Measurements from ENCODE around the gene PACS1.

PACS1 gene

DNA sequence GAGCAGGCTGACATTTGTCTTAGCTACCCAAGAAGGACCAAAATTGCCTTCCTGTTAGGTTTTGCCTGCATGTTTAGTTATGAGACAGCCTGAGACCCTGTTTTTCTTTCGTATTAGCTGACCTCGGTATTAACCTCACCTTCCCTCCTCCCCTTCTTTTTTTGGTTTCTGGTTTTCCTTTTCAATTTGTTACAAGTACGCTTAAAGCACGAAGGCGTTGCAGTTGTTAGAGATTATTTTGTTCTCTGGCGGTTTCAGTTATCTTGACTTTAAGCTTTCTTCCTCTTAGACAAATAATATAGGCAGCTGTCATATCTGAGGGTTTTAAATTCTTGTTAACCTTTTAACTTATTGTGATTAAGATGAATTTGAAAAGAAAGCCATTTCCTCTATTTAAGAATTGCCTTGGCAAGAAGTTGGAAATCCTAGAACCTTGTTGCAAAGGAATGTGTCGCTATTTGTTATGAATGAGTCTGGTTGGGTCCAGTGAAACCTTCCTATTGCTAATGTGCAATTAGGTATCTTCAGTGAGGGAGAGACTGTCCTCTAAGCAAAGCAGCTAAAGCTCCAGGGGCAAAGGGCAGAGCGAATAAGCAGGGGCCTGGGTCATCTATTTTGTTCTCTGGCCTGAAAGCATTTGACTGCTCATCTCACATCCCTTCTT, 45.7 kb downstream of the PACS1 start:
- Histone ChIP-seq H3K9me2 (ENCODE audit: low read depth, low read length) (no peaks in the 10 kb centered on the region), H3K4me2 (ENCODE audit: low read length) (peak overlapping the region; percentile 54), H3K4me1 (ENCODE audit: insufficient read depth, low read length, severe bottlenecking) (peaks cover 92% of the 10 kb centered on the region), H3F3A (ENCODE audit: insufficient read depth, low read length) (no peaks in the 10 kb centered on the region), H3K36me3 (ENCODE audit: insufficient read depth, low read length) (peaks cover 5% of the 10 kb centered on the region; the same call in 1 of the 2 replicates), H4K20me1 (ENCODE audit: insufficient read depth, low read length) (no peaks in the 10 kb centered on the region), H3K4me3 (ENCODE audit: low read depth, low read length, poor library complexity, severe bottlenecking) (peak overlapping the region; percentile 37), H3K9me3 (ENCODE audit: low read length) (no peaks in the 10 kb centered on the region), H3K9ac (ENCODE audit: low read length) (peak overlapping the region; percentile 39; the same call in 1 of the 2 replicates), H3K27me3 (ENCODE audit: insufficient read depth, low read length) (no peaks in the 10 kb centered on the region), H3K79me2 (ENCODE audit: insufficient read depth, low read length) (peaks cover 34% of the 10 kb centered on the region), H2AFZ (ENCODE audit: low read length) (no peak overlapping the region), H3K27ac (ENCODE audit: low read depth, low read length, poor library complexity, severe bottlenecking) (peak overlapping the region; percentile 87)
- no peak for TF ChIP-seq EZH2 (IDR thresholded peaks at IDR 0.05; ENCODE audit: borderline replicate concordance, low read length)
- TF ChIP-seq, protein P1, sequence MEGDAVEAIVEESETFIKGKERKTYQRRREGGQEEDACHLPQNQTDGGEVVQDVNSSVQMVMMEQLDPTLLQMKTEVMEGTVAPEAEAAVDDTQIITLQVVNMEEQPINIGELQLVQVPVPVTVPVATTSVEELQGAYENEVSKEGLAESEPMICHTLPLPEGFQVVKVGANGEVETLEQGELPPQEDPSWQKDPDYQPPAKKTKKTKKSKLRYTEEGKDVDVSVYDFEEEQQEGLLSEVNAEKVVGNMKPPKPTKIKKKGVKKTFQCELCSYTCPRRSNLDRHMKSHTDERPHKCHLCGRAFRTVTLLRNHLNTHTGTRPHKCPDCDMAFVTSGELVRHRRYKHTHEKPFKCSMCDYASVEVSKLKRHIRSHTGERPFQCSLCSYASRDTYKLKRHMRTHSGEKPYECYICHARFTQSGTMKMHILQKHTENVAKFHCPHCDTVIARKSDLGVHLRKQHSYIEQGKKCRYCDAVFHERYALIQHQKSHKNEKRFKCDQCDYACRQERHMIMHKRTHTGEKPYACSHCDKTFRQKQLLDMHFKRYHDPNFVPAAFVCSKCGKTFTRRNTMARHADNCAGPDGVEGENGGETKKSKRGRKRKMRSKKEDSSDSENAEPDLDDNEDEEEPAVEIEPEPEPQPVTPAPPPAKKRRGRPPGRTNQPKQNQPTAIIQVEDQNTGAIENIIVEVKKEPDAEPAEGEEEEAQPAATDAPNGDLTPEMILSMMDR (IDR thresholded peaks at IDR 0.05; ENCODE audit: low read length): no peak

DNA sequence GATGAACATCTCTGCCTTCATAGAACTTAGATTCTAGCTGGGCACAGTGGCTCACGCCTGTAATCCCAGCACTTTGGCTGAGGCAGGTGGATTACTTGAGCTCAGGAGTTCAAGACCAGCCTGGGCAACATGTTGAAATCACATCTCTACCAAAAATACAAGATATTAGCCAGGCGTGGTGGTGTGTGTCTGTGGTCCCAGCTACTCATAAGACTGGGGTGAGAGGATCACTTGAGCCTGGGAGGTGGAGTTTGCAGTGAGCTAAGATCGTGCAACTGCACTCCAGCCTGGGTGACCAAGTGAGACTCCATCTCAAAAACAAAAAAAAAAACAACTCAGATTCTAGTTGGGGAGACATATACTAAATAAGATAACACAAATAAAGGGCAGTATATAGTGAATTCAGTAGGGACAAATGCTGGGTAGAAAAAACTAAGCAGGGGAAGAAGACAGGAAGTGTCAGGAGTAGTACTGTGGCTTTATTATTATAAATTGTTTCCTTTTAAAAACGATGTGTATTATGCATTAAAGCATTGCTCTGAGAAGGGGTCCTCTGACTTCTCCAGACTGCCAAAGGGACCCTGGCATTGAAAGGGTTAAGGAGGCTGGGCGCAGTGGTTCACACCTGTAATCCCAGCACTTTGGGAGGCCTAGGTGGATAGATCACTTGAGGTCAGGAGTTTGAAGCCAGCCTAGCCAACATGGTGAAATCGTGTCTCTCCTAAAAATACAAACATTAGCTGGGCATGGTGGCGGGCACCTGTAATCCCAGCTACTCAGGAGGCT, 46.7 kb downstream of the PACS1 start:
- Histone ChIP-seq H3K27me3 (ENCODE audit: insufficient read depth, low read length) (no peaks in the 10 kb centered on the region), H3K27ac (ENCODE audit: low read depth, low read length, poor library complexity, severe bottlenecking) (peak overlapping the region; percentile 87), H2AFZ (ENCODE audit: low read length) (no peak overlapping the region), H3K9ac (ENCODE audit: low read length) (peak overlapping the region; percentile 39; the same call in 1 of the 2 replicates), H3K36me3 (ENCODE audit: insufficient read depth, low read length) (peaks cover 7% of the 10 kb centered on the region; the same call in 1 of the 2 replicates), H3K9me2 (ENCODE audit: low read depth, low read length) (no peaks in the 10 kb centered on the region), H3F3A (ENCODE audit: insufficient read depth, low read length) (no peaks in the 10 kb centered on the region), H3K4me2 (ENCODE audit: low read length) (peak overlapping the region; percentile 54), H3K79me2 (ENCODE audit: insufficient read depth, low read length) (peaks cover 35% of the 10 kb centered on the region), H3K9me3 (ENCODE audit: low read length) (no peaks in the 10 kb centered on the region), H3K4me1 (ENCODE audit: insufficient read depth, low read length, severe bottlenecking) (peaks cover 82% of the 10 kb centered on the region), H4K20me1 (ENCODE audit: insufficient read depth, low read length) (no peaks in the 10 kb centered on the region), H3K4me3 (ENCODE audit: low read depth, low read length, poor library complexity, severe bottlenecking) (peak overlapping the region; percentile 37)
- TF ChIP-seq EZH2 (IDR thresholded peaks at IDR 0.05; ENCODE audit: borderline replicate concordance, low read length): no peak
- TF ChIP-seq, protein P1 (IDR thresholded peaks at IDR 0.05; ENCODE audit: low read length): no peak

DNA sequence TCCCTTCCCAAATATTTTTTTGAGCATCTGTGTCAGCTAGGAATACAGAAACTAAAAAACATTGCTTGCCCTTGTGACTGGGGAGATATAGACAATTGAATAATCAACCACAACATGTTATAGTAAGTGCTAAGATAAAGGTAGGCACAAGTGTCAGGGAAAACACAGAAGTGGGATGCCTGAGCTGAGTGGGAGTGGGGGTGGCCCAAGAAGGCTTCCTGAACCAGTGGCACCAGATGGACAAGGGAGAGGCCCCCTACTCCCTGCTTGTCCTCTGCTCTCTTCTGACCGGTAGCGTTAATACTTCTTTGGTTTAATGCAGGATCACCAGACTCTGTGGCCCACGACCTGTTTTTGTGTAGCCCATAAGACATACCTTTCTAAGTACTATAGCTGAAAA, 48.8 kb downstream of the PACS1 start:
- peaks cover 63% of the 10 kb centered on the region for H3K4me1 ChIP-seq (ENCODE audit: insufficient read depth, low read length, severe bottlenecking)
- H3F3A ChIP-seq (ENCODE audit: insufficient read depth, low read length): no peaks in the 10 kb centered on the region
- peaks cover 27% of the 10 kb centered on the region for H3K79me2 ChIP-seq (ENCODE audit: insufficient read depth, low read length)
- TF ChIP-seq, protein P1 (IDR thresholded peaks at IDR 0.05; ENCODE audit: low read length): no peak
- TF ChIP-seq EZH2 (IDR thresholded peaks at IDR 0.05; ENCODE audit: borderline replicate concordance, low read length): no peak
- no peaks in the 10 kb centered on the region for H3K9me3 ChIP-seq (ENCODE audit: low read length)
- no peak overlapping the region for H2AFZ ChIP-seq (ENCODE audit: low read length)
- peaks cover 7% of the 10 kb centered on the region; the same call in 1 of the 2 replicates for H3K36me3 ChIP-seq (ENCODE audit: insufficient read depth, low read length)
- H3K27ac ChIP-seq (ENCODE audit: low read depth, low read length, poor library complexity, severe bottlenecking): peak overlapping the region; percentile 59
- no peak overlapping the region for H3K4me3 ChIP-seq (ENCODE audit: low read depth, low read length, poor library complexity, severe bottlenecking)
- no peaks in the 10 kb centered on the region for H3K27me3 ChIP-seq (ENCODE audit: insufficient read depth, low read length)
- H3K4me2 ChIP-seq (ENCODE audit: low read length): no peak overlapping the region; the same call in 1 of the 2 replicates
- no peak overlapping the region; the same call in 1 of the 2 replicates for H3K9ac ChIP-seq (ENCODE audit: low read length)
- no peaks in the 10 kb centered on the region for H3K9me2 ChIP-seq (ENCODE audit: low read depth, low read length)
- no peaks in the 10 kb centered on the region for H4K20me1 ChIP-seq (ENCODE audit: insufficient read depth, low read length)

All from OCI-LY1 (cell line).